Measurements from ENCODE around the gene CELF4. TPM values are rescaled to one million over a fixed set of nuclear protein-coding genes. Genes with fewer than 3 reads are reported as not detected.
A peak's percentile ranks its signal among the peaks of the same experiment; 100 is the strongest.

Gene CELF4
- total and polyA plus RNA-seq, 12 donors = 0.42 to 16.9 (median 3.9) TPM; not detected in 1

DNA sequence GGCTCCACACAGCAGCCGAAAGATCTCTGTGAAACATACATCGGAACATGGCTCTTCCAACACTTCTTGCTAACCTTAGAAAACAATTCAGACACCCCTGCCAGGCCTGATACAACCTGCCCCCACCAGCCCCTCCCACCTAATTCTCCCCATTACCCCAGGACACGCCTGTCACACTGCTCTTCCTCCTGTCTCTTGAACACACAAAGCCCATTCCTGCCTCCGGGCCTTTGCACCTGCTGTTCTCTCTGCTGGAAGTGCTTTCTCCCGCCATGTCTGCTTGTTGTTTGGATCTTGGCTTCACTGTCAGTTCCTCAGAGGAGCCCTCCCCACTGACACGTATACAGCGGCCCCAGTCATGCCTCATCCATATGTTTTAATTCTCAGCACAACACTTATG is 24.1 kb downstream of the CELF4 start:
- H3K9me3 ChIP-seq (replicated peaks in 1 of 3) = no peaks in the 10 kb centered on the region
- no peak for DNase-seq
- WGBS, 4 donors = 79 to 87% (median 82%) methylated on average over 7 of the region's 7 CpGs
- intact Hi-C loops (cut with DNase I) = loop anchor here in 1 of 2 donors (5.0 kb wide), 1 partner anchor 94 kb away; no protein-coding TSS in a partner anchor
- H3K36me3 ChIP-seq (replicated peaks in 1 of 2) = no peaks in the 10 kb centered on the region
- TF ChIP-seq, protein P1, sequence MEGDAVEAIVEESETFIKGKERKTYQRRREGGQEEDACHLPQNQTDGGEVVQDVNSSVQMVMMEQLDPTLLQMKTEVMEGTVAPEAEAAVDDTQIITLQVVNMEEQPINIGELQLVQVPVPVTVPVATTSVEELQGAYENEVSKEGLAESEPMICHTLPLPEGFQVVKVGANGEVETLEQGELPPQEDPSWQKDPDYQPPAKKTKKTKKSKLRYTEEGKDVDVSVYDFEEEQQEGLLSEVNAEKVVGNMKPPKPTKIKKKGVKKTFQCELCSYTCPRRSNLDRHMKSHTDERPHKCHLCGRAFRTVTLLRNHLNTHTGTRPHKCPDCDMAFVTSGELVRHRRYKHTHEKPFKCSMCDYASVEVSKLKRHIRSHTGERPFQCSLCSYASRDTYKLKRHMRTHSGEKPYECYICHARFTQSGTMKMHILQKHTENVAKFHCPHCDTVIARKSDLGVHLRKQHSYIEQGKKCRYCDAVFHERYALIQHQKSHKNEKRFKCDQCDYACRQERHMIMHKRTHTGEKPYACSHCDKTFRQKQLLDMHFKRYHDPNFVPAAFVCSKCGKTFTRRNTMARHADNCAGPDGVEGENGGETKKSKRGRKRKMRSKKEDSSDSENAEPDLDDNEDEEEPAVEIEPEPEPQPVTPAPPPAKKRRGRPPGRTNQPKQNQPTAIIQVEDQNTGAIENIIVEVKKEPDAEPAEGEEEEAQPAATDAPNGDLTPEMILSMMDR (IDR thresholded peaks at IDR 0.05) = no peak
- no peak for TF ChIP-seq POLR2A (IDR thresholded peaks at IDR 0.05)
- H3K4me1 ChIP-seq (replicated peaks in 1 of 2) = no peaks in the 10 kb centered on the region
- no peak overlapping the region for H3K27ac ChIP-seq
- H3K4me3 ChIP-seq = no peak overlapping the region
- H3K27me3 ChIP-seq = peaks cover 11% of the 10 kb centered on the region

DNA sequence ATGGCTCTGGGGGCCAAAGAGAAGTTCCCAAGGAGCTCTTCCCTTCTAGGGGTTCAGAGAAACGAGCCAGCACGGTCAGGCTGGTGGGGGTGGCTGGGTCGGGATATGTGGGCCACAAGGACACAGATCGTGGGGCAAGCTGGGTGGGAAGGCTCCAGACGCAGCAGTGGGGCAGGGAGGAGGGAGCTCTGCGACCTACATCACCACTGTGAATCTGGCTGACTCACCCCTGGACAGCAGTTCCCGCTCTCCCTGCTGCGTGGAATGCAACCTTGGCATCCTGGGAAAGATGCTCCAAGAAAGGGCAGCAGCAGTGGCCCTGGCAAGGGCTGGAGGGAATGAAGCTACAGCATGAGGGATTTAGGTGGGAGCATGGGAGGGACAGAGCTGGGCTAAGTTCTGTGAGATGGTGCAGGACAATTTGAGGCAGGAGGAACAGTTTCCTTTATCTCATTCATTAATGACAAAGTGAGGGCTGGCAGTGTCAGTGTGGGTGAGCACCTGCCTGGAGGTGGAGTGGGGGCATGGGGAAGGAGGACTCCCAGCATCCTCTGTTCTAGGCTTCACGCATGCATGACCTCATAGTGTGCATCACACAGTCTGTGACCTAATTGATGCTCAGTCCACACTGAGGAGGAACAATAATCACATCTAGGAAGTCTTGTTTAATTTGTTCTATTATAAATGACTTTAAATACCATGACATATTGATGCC is 25.0 kb downstream of the CELF4 start:
- TF ChIP-seq POLR2A (IDR thresholded peaks at IDR 0.05) = no peak
- TF ChIP-seq, protein P1 (IDR thresholded peaks at IDR 0.05) = no peak

DNA sequence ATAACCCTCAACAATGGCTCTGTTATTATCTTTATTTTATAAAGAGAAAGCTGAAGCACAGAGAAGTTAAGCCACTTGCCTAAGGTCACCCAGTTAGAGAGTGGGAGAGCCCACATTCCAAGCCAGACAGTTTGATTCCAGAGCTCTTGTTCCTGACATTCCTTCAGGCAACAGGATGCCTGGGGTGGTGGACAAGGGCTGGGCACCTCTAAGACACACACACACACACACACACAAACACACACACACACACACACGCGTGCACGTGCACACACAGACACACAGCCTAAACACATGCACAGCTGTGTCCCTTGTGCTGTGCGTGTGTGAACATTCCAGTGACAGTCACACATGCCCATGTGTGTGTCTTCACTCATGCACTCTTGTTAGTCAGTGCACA is 26.4 kb downstream of the CELF4 start:
- no peak overlapping the region for H3K4me3 ChIP-seq
- peaks cover 11% of the 10 kb centered on the region for H3K27me3 ChIP-seq
- TF ChIP-seq, protein P1 (IDR thresholded peaks at IDR 0.05) = no peak
- no peak for TF ChIP-seq POLR2A (IDR thresholded peaks at IDR 0.05)
- 75 to 86% (median 82%) methylated on average over 3 to 4 of the region's 4 CpGs for WGBS, 4 donors
- no peaks in the 10 kb centered on the region for H3K4me1 ChIP-seq (replicated peaks in 1 of 2)
- intact Hi-C loops (cut with DNase I) = loop anchor here (2.0 to 10.0 kb wide), 4 partner anchors 92 to 197 kb away; no protein-coding TSS in a partner anchor
- no peaks in the 10 kb centered on the region for H3K9me3 ChIP-seq (replicated peaks in 1 of 3)
- DNase-seq = no peak
- no peak overlapping the region for H3K27ac ChIP-seq
- H3K36me3 ChIP-seq (replicated peaks in 1 of 2) = no peaks in the 10 kb centered on the region

More for the DNA sequence above, 25.0 kb downstream of the CELF4 start:
- 33 to 60% (median 38%) methylated on average over 6 to 9 of the region's 9 CpGs for WGBS, 4 donors
- Histone ChIP-seq H3K4me3 (no peak overlapping the region), H3K36me3 (replicated peaks in 1 of 2) (no peaks in the 10 kb centered on the region), H3K27me3 (peaks cover 11% of the 10 kb centered on the region), H3K4me1 (replicated peaks in 1 of 2) (no peaks in the 10 kb centered on the region), H3K9me3 (replicated peaks in 1 of 3) (no peaks in the 10 kb centered on the region), H3K27ac (no peak overlapping the region)
- intact Hi-C loops (cut with DNase I) = loop anchor here in 1 of 2 donors (5.0 kb wide), 1 partner anchor 93 kb away; no protein-coding TSS in a partner anchor
- DNase-seq = no peak

DNA sequence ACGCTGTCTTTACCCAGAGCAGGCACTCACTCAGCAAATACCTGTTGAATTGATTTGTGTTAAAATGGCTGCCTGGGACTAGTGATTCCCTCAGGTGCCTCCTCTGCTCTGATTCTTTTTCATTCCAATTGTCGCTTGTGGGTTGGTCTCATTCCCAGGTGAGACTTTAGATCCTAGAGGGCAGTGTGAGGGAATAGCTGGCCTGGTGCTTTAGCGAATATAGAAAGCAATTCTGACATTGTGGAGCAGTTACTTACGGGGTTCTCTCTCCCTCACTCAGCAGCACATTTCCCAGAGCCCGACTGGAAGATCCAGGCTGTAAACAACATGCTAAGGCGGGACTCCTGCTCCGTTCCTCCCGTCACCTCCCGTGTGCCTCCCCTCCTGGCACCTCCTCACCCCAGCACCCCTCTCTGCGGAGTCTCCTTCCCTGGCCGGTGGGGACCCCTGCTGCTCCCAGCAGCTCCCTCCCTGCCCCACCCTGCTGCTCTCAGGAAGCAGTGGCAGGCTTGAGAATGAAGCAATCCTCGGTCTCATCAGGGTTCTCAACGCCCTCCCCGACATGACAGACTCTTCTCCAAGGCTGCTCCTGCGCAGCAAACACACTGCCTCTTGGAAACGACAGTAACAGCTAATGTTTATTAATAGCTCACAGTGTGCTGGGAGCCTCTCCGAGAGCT is 26.9 kb downstream of the CELF4 start:
- H3K9me3 ChIP-seq (replicated peaks in 1 of 3) = no peaks in the 10 kb centered on the region
- DNase-seq = peak in 1 of 7 donors; percentile 69
- no peak overlapping the region for H3K4me3 ChIP-seq
- 21 to 34% (median 25%) methylated on average over 11 to 17 of the region's 17 CpGs for WGBS, 4 donors
- no peaks in the 10 kb centered on the region for H3K4me1 ChIP-seq (replicated peaks in 1 of 2)
- intact Hi-C loops (cut with DNase I) = loop anchor here (2.0 to 10.0 kb wide), 4 partner anchors 91 to 196 kb away; no protein-coding TSS in a partner anchor
- peak overlapping the region in 1 of 5 donors; percentile 31 for H3K27ac ChIP-seq
- TF ChIP-seq POLR2A (IDR thresholded peaks at IDR 0.05) = no peak
- TF ChIP-seq, protein P1 (IDR thresholded peaks at IDR 0.05) = no peak
- no peaks in the 10 kb centered on the region for H3K36me3 ChIP-seq (replicated peaks in 1 of 2)
- H3K27me3 ChIP-seq = peaks cover 11% of the 10 kb centered on the region
